ENCODE data around the gene POLL. TPM values are rescaled to one million over a fixed set of nuclear protein-coding genes. Genes with fewer than 3 reads are reported as not detected.

Gene POLL
- total RNA-seq, 1 experiment from 2014 or later, result 35.5 TPM

GRCh38 chr10:101588879-101589278, 822 bp upstream of the POLL start:
- Mint-ChIP-seq H3K36me3 (ENCODE audit: insufficient read depth, unreplicated experiment) (peaks cover 14% of the 10 kb centered on the region), H3K9me3 (ENCODE audit: unreplicated experiment) (no peaks in the 10 kb centered on the region), H3K4me1 (ENCODE audit: low read depth, unreplicated experiment) (peaks cover 11% of the 10 kb centered on the region), H3K27me3 (ENCODE audit: insufficient read depth, unreplicated experiment) (no peaks in the 10 kb centered on the region), H3K4me3 (ENCODE audit: unreplicated experiment) (peak overlapping the region; percentile 95), H3K27ac (ENCODE audit: unreplicated experiment) (peak overlapping the region; percentile 94)
- H3K4me1 ChIP-seq, result no peaks in the 10 kb centered on the region
- no peak for TF ChIP-seq CTCF (IDR thresholded peaks at IDR 0.05; ENCODE audit: insufficient read depth in 1 of 2, low read depth in 1 of 2, low read length in 1 of 2, severe bottlenecking in 1 of 2, unreplicated experiment in 1 of 2)
- H3K36me3 ChIP-seq (ENCODE audit: control insufficient read depth, insufficient read depth, low read length), result peaks cover 2% of the 10 kb centered on the region
- no peaks in the 10 kb centered on the region for H3K9me3 ChIP-seq
- no peaks in the 10 kb centered on the region for H3K27me3 ChIP-seq (replicated peaks; ENCODE audit: control insufficient read depth, insufficient read depth, low read length)
- no TSS peak for BruUV-seq (replicated peaks)
- intact Hi-C loops (cut with micrococcal nuclease; ENCODE audit: unreplicated experiment), result loop anchor here (5.0 kb wide), 1 partner anchor 193 kb away; the partner anchor contains the start of gene NPM3
- DNase-seq, result no peak
- ChIA-PET POLR2A (no interaction called here), CTCF (interaction anchor here (0.5 to 2.2 kb wide), 2 partner anchors 14 to 325 kb away, joined by 7 to 21 read pairs; no protein-coding TSS in a partner anchor)
- H3K4me3 ChIP-seq (ENCODE audit: low read depth, low read length), result peak overlapping the region; percentile 85

GRCh38 chr10:101585841-101586240, 2.2 kb downstream of the POLL start:
- CTCF ChIA-PET, result no interaction called here

More at GRCh38 chr10:101585841-101586240, 2.2 kb downstream of the POLL start:
- Mint-ChIP-seq H3K27ac (ENCODE audit: unreplicated experiment) (no peak overlapping the region), H3K4me3 (ENCODE audit: unreplicated experiment) (no peak overlapping the region), H3K36me3 (ENCODE audit: insufficient read depth, unreplicated experiment) (peaks cover 14% of the 10 kb centered on the region), H3K27me3 (ENCODE audit: insufficient read depth, unreplicated experiment) (no peaks in the 10 kb centered on the region), H3K4me1 (ENCODE audit: low read depth, unreplicated experiment) (peaks cover 11% of the 10 kb centered on the region), H3K9me3 (ENCODE audit: unreplicated experiment) (no peaks in the 10 kb centered on the region)
- TF ChIP-seq CTCF (IDR thresholded peaks at IDR 0.05; ENCODE audit: insufficient read depth in 1 of 2, low read depth in 1 of 2, low read length in 1 of 2, severe bottlenecking in 1 of 2, unreplicated experiment in 1 of 2), result no peak
- Histone ChIP-seq H3K27me3 (replicated peaks; ENCODE audit: control insufficient read depth, insufficient read depth, low read length) (no peaks in the 10 kb centered on the region), H3K4me3 (ENCODE audit: low read depth, low read length) (no peak overlapping the region), H3K36me3 (ENCODE audit: control insufficient read depth, insufficient read depth, low read length) (peaks cover 2% of the 10 kb centered on the region), H3K9me3 (no peaks in the 10 kb centered on the region), H3K4me1 (no peaks in the 10 kb centered on the region)
- intact Hi-C loops (cut with micrococcal nuclease; ENCODE audit: unreplicated experiment), result loop anchor here (5.0 kb wide), 1 partner anchor 196 kb away; the partner anchor contains the start of gene NPM3
- DNase-seq, result no peak
- BruUV-seq (replicated peaks), result no TSS peak
- POLR2A ChIA-PET, result no interaction called here
